Measurements from ENCODE around the gene GPRIN1. TPM values are rescaled to one million over a fixed set of nuclear protein-coding genes. Genes with fewer than 3 reads are reported as not detected.

The GPRIN1 gene
- total RNA-seq, 3 donors from 2014 or later = 0.64 to 1.2 (median 0.98) TPM

- H3K27ac ChIP-seq = no peak overlapping the region
- no peak for DNase-seq (ENCODE audit: low spot score in 2 of 2)
- H3K4me3 ChIP-seq = peak overlapping the region in 2 of 3 donors; percentile 46 to 63
- H3K27me3 ChIP-seq = peaks cover 0 to 8% of the 10 kb centered on the region in 2 donors
- H3K36me3 ChIP-seq = no peaks in the 10 kb centered on the region
- intact Hi-C loops (cut with DNase I; ENCODE audit: low total_unique reads) = no loop called here
- H3K9me3 ChIP-seq = no peaks in the 10 kb centered on the region
- no peaks in the 10 kb centered on the region for H3K4me1 ChIP-seq
- TF ChIP-seq POLR2AphosphoS5 (IDR thresholded peaks at IDR 0.05) = no peak
- TF ChIP-seq, protein P1, sequence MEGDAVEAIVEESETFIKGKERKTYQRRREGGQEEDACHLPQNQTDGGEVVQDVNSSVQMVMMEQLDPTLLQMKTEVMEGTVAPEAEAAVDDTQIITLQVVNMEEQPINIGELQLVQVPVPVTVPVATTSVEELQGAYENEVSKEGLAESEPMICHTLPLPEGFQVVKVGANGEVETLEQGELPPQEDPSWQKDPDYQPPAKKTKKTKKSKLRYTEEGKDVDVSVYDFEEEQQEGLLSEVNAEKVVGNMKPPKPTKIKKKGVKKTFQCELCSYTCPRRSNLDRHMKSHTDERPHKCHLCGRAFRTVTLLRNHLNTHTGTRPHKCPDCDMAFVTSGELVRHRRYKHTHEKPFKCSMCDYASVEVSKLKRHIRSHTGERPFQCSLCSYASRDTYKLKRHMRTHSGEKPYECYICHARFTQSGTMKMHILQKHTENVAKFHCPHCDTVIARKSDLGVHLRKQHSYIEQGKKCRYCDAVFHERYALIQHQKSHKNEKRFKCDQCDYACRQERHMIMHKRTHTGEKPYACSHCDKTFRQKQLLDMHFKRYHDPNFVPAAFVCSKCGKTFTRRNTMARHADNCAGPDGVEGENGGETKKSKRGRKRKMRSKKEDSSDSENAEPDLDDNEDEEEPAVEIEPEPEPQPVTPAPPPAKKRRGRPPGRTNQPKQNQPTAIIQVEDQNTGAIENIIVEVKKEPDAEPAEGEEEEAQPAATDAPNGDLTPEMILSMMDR (IDR thresholded peaks at IDR 0.05) = no peak
- TF ChIP-seq POLR2A (IDR thresholded peaks at IDR 0.05) = no peak
Observed at GRCh38 chr5:176596689-176597416, 13.1 kb downstream of the GPRIN1 start.

- Histone ChIP-seq H3K27ac (no peak overlapping the region), H3K4me3 (peak overlapping the region in 2 of 3 donors; percentile 46 to 63), H3K9me3 (no peaks in the 10 kb centered on the region), H3K27me3 (peaks cover 0 to 8% of the 10 kb centered on the region in 2 donors), H3K36me3 (no peaks in the 10 kb centered on the region), H3K4me1 (no peaks in the 10 kb centered on the region)
- intact Hi-C loops (cut with DNase I; ENCODE audit: low total_unique reads) = no loop called here
- no peak for DNase-seq (ENCODE audit: low spot score in 2 of 2)
- TF ChIP-seq, protein P1 (IDR thresholded peaks at IDR 0.05) = no peak
- TF ChIP-seq POLR2AphosphoS5 (IDR thresholded peaks at IDR 0.05) = no peak
- TF ChIP-seq POLR2A (IDR thresholded peaks at IDR 0.05) = no peak
Observed at GRCh38 chr5:176596069-176596644, 13.8 kb downstream of the GPRIN1 start.

GRCh38 chr5:176595386-176595943 is 14.5 kb downstream of the GPRIN1 start:
- intact Hi-C loops (cut with DNase I; ENCODE audit: low total_unique reads) = no loop called here

DNA sequence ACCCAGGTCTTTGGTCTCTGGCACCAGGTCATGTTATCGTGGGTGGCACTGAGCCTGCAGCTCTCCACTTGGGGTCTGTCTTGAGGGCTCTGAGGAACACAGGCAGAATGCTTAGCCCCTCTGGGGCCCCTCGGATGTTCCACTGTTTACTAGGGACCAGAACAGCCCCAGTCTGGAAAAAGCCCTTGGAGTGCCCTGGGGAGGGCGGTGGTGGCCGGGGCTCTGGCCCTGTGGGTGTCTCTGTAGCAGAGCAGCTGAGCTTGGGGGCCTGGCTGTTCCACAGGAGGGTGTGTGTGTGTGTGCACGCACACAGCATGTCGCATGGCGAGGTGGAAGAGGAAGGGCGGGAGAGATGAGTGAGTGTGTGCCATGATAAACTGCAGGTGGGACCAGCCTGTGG is 15.4 kb downstream of the GPRIN1 start:
- H3K27ac ChIP-seq = no peak overlapping the region
- H3K36me3 ChIP-seq = no peaks in the 10 kb centered on the region
- no peaks in the 10 kb centered on the region for H3K4me1 ChIP-seq
- DNase-seq (ENCODE audit: low spot score in 2 of 2) = no peak
- H3K27me3 ChIP-seq = peaks cover 0 to 8% of the 10 kb centered on the region in 2 donors
- intact Hi-C loops (cut with DNase I; ENCODE audit: low total_unique reads) = no loop called here
- no peaks in the 10 kb centered on the region for H3K9me3 ChIP-seq
- H3K4me3 ChIP-seq = no peak overlapping the region
- TF ChIP-seq POLR2A (IDR thresholded peaks at IDR 0.05) = no peak
- no peak for TF ChIP-seq POLR2AphosphoS5 (IDR thresholded peaks at IDR 0.05)
- TF ChIP-seq, protein P1 (IDR thresholded peaks at IDR 0.05) = no peak

More at GRCh38 chr5:176595386-176595943, 14.5 kb downstream of the GPRIN1 start:
- no peak for DNase-seq (ENCODE audit: low spot score in 2 of 2)
- no peaks in the 10 kb centered on the region for H3K4me1 ChIP-seq
- H3K4me3 ChIP-seq = no peak overlapping the region
- H3K9me3 ChIP-seq = no peaks in the 10 kb centered on the region
- H3K36me3 ChIP-seq = no peaks in the 10 kb centered on the region
- H3K27me3 ChIP-seq = peaks cover 0 to 8% of the 10 kb centered on the region in 2 donors
- H3K27ac ChIP-seq = no peak overlapping the region
- no peak for TF ChIP-seq POLR2A (IDR thresholded peaks at IDR 0.05)
- TF ChIP-seq, protein P1 (IDR thresholded peaks at IDR 0.05) = no peak
- no peak for TF ChIP-seq POLR2AphosphoS5 (IDR thresholded peaks at IDR 0.05)

All from breast epithelium (tissue), 4 donors.